KMS-11 (cell line): ENCODE data around the gene TMEM229A.

ENCODE experiments used
- H2AFZ ChIP-seq: fragments of 200-600 bp; sonication (generic); 2 replicates; pipeline ENCODE4 v1.6.1; 2016; ENCODE audit warnings: antibody characterized with exemption, mixed run types, low read depth
- H3K27ac ChIP-seq: fragments of 200-600 bp; sonication (generic); 2 replicates; pipeline ENCODE4 v1.6.1; 2016; ENCODE audit warnings: mild to moderate bottlenecking, mixed run types
- H3K27me3 ChIP-seq: fragments of 200-600 bp; sonication (generic); 2 replicates; pipeline ENCODE4 v1.6.1; 2017; ENCODE audit warnings: mild to moderate bottlenecking, low read depth, mixed run types, moderate library complexity; ENCODE audit not compliant: insufficient read depth
- H3K36me3 ChIP-seq: fragments of 200-600 bp; sonication (generic); 2 replicates; pipeline ENCODE4 v1.6.1; 2017; ENCODE audit warnings: mild to moderate bottlenecking, mixed run types; ENCODE audit not compliant: insufficient read depth
- H3K4me1 ChIP-seq: fragments of 200-600 bp; sonication (generic); 2 replicates; pipeline ENCODE4 v1.6.1; 2016; ENCODE audit warnings: mild to moderate bottlenecking, low read depth, mixed run types; ENCODE audit not compliant: poor library complexity, severe bottlenecking
- H3K4me2 ChIP-seq: fragments of 200-600 bp; sonication (generic); 2 replicates; pipeline ENCODE4 v1.7.0; 2016; ENCODE audit warnings: mild to moderate bottlenecking, mixed run types
- H3K4me3 ChIP-seq: fragments of 200-600 bp; sonication (generic); IDR thresholded peaks from 2 replicates; pipeline ENCODE4 v1.6.1; 2017; ENCODE audit warnings: low read depth, low read length, mixed read lengths; ENCODE audit not compliant: insufficient read depth
- H3K79me2 ChIP-seq: fragments of 200-600 bp; sonication (generic); 2 replicates; pipeline ENCODE4 v1.6.1; 2016; ENCODE audit warnings: low read depth, mixed run types; ENCODE audit not compliant: insufficient read depth
- H3K9ac ChIP-seq: fragments of 200-600 bp; sonication (generic); 2 replicates; pipeline ENCODE4 v1.6.1; 2016; ENCODE audit warnings: mild to moderate bottlenecking, mixed run types
- H4K20me1 ChIP-seq: fragments of 200-600 bp; sonication (generic); 2 replicates; pipeline ENCODE4 v1.6.1; 2016; ENCODE audit warnings: mild to moderate bottlenecking, mixed run types; ENCODE audit not compliant: insufficient read depth
- CTCF ChIP-seq: fragments of 200-600 bp; sonication (generic); conservative IDR thresholded peaks from 2 replicates; pipeline ENCODE4 v1.6.1; 2017; ENCODE audit warnings: low read depth, mild to moderate bottlenecking, antibody characterized with exemption, low read length, moderate library complexity, mixed read lengths

Gene TMEM229A

GRCh38 chr7:124073310-124073645 is 40.4 kb upstream of the TMEM229A start:
- Histone ChIP-seq H3K4me1 (peaks cover 6% of the 10 kb centered on the region), H3K27ac (no peak overlapping the region), H3K9ac (no peak overlapping the region), H3K4me2 (no peak overlapping the region), H3K27me3 (no peaks in the 10 kb centered on the region), H3K36me3 (no peaks in the 10 kb centered on the region), H3K79me2 (no peaks in the 10 kb centered on the region), H2AFZ (no peak overlapping the region), H4K20me1 (no peaks in the 10 kb centered on the region), H3K4me3 (no peak overlapping the region)
- TF ChIP-seq CTCF = no peak

GRCh38 chr7:124072603-124073309 is 39.9 kb upstream of the TMEM229A start:
- no peaks in the 10 kb centered on the region for H3K79me2 ChIP-seq
- no peaks in the 10 kb centered on the region for H4K20me1 ChIP-seq
- no peak overlapping the region for H3K9ac ChIP-seq
- H3K27ac ChIP-seq = no peak overlapping the region
- H2AFZ ChIP-seq = no peak overlapping the region
- H3K27me3 ChIP-seq = no peaks in the 10 kb centered on the region
- H3K4me2 ChIP-seq = no peak overlapping the region
- no peaks in the 10 kb centered on the region for H3K36me3 ChIP-seq
- no peak for TF ChIP-seq CTCF
- H3K4me1 ChIP-seq = peaks cover 6% of the 10 kb centered on the region
- H3K4me3 ChIP-seq = no peak overlapping the region

- H2AFZ ChIP-seq = no peak overlapping the region
- H3K27me3 ChIP-seq = no peaks in the 10 kb centered on the region
- H3K4me2 ChIP-seq = no peak overlapping the region
- H3K79me2 ChIP-seq = no peaks in the 10 kb centered on the region
- H3K4me3 ChIP-seq = no peak overlapping the region
- H3K36me3 ChIP-seq = no peaks in the 10 kb centered on the region
- H4K20me1 ChIP-seq = no peaks in the 10 kb centered on the region
- no peak overlapping the region for H3K27ac ChIP-seq
- no peak overlapping the region for H3K9ac ChIP-seq
- TF ChIP-seq CTCF = no peak
- H3K4me1 ChIP-seq = peaks cover 6% of the 10 kb centered on the region
These were observed 39.0 kb upstream of the TMEM229A start for GRCh38 chr7:124071843-124072242.

- TF ChIP-seq CTCF = no peak
- peaks cover 28% of the 10 kb centered on the region for H3K4me1 ChIP-seq
- H4K20me1 ChIP-seq = no peaks in the 10 kb centered on the region
- no peak overlapping the region for H3K4me2 ChIP-seq
- H3K79me2 ChIP-seq = no peaks in the 10 kb centered on the region
- no peak overlapping the region for H2AFZ ChIP-seq
- no peak overlapping the region for H3K4me3 ChIP-seq
- no peaks in the 10 kb centered on the region for H3K27me3 ChIP-seq
- H3K9ac ChIP-seq = no peak overlapping the region
- H3K27ac ChIP-seq = no peak overlapping the region
- no peaks in the 10 kb centered on the region for H3K36me3 ChIP-seq
These were observed 29.3 kb upstream of the TMEM229A start for GRCh38 chr7:124062171-124062570.
